Nephron (organoid): Measurements from ENCODE around the gene PHF21A.

Source experiments
- H3K27ac Mint-ChIP-seq, 3 experiments: 2 replicates each; pipeline ENCODE4 v1.8.0; 2020; ENCODE audit warnings: mixed read lengths in 3 of 3, mild to moderate bottlenecking in 2 of 3, moderate library complexity in 1 of 3
- H3K27me3 Mint-ChIP-seq: 2 replicates; pipeline ENCODE4 v1.8.0; 2021; ENCODE audit warnings: low read depth, mild to moderate bottlenecking, moderate library complexity, mixed read lengths
- H3K36me3 Mint-ChIP-seq: 2 replicates; pipeline ENCODE4 v1.8.0; 2020; ENCODE audit warnings: low read depth, mixed read lengths
- H3K4me1 Mint-ChIP-seq: 2 replicates; pipeline ENCODE4 v1.8.0; 2020; ENCODE audit warnings: mixed read lengths
- H3K4me3 Mint-ChIP-seq, 3 experiments: 2 replicates each; pipeline ENCODE4 v1.8.0; 2020; ENCODE audit warnings: mild to moderate bottlenecking in 3 of 3, mixed read lengths in 3 of 3, moderate library complexity in 2 of 3
- H3K9me3 Mint-ChIP-seq: 2 replicates; pipeline ENCODE4 v1.8.0; 2020; ENCODE audit warnings: mixed read lengths
- TF ChIP-seq, protein P1 (sequence below), 3 experiments: fragments of 200-600 bp; sonication (generic); IDR thresholded peaks; one replicate each; pipeline ENCODE4 v1.5.0; 2021; ENCODE audit warnings: antibody characterized with exemption in 3 of 3; ENCODE audit not compliant: unreplicated experiment in 3 of 3

Gene PHF21A

DNA sequence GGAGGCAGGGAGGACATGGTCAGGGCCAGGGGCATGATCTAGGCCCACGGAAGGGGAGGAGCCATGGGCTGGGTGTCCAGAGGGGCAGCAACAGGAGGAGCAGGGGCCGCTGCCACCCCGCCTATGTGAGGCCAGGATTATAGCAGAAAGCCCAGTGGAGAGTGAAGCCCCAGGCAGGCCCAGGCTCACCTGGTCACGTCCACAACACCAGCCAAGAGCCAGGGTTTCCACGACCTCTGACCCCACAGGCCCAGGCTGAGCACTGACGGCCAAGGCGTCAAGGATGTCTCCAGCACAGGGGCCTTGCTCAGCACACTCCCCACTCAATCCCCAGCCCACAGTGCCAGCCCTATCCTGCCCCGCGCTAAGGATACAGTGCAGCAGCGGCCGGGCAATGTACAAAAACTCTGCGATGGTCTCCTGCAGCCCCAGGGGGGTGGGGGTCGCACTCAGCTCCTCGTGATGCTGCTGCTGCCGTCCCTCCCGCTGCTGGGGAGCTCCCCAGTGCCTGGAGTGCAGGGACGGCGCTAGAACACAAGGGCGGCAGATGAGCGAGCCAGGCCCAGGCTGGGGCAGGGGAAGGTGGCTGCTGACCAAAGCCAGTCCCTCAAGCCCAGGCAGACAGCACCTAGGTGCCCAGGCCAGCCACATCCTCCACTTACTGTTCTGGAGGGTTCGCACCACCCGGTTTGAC is 207.2 kb downstream of the PHF21A start:
- TF ChIP-seq, protein P1, sequence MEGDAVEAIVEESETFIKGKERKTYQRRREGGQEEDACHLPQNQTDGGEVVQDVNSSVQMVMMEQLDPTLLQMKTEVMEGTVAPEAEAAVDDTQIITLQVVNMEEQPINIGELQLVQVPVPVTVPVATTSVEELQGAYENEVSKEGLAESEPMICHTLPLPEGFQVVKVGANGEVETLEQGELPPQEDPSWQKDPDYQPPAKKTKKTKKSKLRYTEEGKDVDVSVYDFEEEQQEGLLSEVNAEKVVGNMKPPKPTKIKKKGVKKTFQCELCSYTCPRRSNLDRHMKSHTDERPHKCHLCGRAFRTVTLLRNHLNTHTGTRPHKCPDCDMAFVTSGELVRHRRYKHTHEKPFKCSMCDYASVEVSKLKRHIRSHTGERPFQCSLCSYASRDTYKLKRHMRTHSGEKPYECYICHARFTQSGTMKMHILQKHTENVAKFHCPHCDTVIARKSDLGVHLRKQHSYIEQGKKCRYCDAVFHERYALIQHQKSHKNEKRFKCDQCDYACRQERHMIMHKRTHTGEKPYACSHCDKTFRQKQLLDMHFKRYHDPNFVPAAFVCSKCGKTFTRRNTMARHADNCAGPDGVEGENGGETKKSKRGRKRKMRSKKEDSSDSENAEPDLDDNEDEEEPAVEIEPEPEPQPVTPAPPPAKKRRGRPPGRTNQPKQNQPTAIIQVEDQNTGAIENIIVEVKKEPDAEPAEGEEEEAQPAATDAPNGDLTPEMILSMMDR (IDR thresholded peaks at IDR 0.05; ENCODE audit: unreplicated experiment in 3 of 3), result no peak
- Mint-ChIP-seq H3K27me3 (no peaks in the 10 kb centered on the region), H3K27ac (no peak overlapping the region), H3K36me3 (peaks cover 6% of the 10 kb centered on the region), H3K4me1 (peaks cover 6% of the 10 kb centered on the region), H3K9me3 (no peaks in the 10 kb centered on the region), H3K4me3 (peak overlapping the region; percentile 62 to 77 (median 70))

DNA sequence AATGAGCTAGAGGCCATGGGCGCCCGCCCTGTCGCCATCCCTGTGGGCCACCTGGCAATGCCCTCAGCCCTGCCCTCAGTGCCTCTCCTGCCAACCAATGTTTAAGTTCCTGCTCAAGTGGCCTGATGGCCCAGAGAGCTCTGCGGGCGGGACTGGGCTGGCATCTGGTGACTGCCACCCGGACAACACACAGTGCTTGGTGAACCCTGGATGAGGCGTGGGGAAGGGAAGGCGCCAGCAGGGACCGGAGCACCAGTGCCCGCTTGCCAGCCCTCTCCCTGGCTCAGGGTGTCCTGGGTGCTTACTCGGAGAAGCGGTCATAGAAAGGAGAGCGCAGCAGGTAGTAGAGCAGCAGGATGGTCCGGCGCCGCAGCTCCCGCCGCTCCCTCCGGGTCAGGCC is 207.7 kb downstream of the PHF21A start:
- TF ChIP-seq, protein P1 (IDR thresholded peaks at IDR 0.05; ENCODE audit: unreplicated experiment in 3 of 3), result no peak
- Mint-ChIP-seq H3K27ac (no peak overlapping the region), H3K36me3 (peaks cover 6% of the 10 kb centered on the region), H3K9me3 (no peaks in the 10 kb centered on the region), H3K4me3 (peak overlapping the region in 1 of 3 experiments; percentile 17), H3K4me1 (peaks cover 9% of the 10 kb centered on the region), H3K27me3 (no peaks in the 10 kb centered on the region)

DNA sequence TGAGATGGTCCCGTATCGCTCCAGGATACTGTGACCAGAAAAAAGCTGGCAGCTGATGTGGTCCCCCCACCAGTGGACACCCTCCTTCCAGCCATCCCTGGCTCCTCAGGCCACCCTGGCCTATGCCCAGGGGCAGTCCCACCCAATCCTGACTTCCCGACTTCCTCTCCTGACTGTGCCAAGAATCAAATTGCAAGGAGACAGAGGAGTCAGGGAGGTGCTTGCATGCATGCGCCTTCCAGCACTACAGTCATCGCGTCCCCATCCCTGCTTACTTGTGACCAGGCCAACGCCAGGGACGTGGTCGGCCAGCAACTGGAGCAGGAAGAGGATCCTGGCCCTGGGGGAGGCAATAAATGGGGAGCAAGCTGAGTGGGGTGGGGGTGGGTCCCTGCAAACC is 210.6 kb downstream of the PHF21A start:
- peaks cover 9% of the 10 kb centered on the region for H3K4me1 Mint-ChIP-seq
- no peaks in the 10 kb centered on the region for H3K27me3 Mint-ChIP-seq
- H3K9me3 Mint-ChIP-seq, result no peaks in the 10 kb centered on the region
- no peak overlapping the region for H3K4me3 Mint-ChIP-seq
- TF ChIP-seq, protein P1 (IDR thresholded peaks at IDR 0.05; ENCODE audit: unreplicated experiment in 3 of 3), result no peak
- H3K27ac Mint-ChIP-seq, result no peak overlapping the region
- peaks cover 6% of the 10 kb centered on the region for H3K36me3 Mint-ChIP-seq

DNA sequence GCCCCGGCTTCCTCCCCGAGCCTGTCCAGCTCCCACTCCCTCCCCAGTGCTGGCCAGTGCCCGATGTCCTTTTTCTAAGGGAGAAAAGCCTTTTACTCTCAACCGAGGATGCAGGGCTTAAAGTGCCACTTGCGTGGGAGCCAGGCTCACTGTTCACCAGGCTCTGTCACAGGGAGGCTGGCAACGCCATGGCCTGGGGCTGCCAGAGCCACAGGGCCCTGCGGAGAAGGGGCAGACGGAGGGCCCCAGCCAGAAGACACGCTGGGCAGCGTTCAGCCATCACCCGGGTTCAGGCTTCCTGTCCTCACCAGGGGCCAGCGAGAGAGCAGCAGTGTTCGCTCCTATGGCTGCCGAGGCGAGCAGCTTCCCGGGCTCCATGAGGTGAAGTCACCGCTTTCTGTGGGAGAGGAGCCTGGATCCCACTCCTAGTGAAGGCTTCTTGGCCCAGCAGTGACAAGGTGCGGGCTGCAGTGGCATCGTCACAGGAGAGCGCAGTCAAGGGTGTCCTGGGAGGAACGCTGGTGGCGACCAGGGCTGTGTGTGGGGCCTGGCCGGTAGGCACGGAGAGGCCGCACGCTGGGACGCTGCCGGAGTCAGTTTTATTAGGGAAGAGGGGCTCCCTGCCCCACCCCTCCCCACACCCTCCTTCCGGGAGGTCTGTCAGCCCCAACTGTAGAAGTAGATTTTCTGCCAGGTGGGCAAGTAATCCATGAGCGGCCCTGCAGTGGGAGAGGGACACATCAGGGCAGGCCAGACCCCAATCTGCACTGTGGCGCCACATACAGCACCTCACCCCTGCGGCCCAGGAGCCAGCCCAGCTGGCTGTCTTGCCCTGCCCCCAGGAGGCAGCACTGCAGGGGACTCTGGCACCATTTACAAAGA is 211.4 kb downstream of the PHF21A start:
- no peak overlapping the region for H3K4me3 Mint-ChIP-seq
- peaks cover 9% of the 10 kb centered on the region for H3K4me1 Mint-ChIP-seq
- H3K27ac Mint-ChIP-seq, result no peak overlapping the region
- no peaks in the 10 kb centered on the region for H3K27me3 Mint-ChIP-seq
- H3K36me3 Mint-ChIP-seq, result peaks cover 6% of the 10 kb centered on the region
- H3K9me3 Mint-ChIP-seq, result no peaks in the 10 kb centered on the region
- TF ChIP-seq, protein P1 (IDR thresholded peaks at IDR 0.05; ENCODE audit: unreplicated experiment in 3 of 3), result no peak

DNA sequence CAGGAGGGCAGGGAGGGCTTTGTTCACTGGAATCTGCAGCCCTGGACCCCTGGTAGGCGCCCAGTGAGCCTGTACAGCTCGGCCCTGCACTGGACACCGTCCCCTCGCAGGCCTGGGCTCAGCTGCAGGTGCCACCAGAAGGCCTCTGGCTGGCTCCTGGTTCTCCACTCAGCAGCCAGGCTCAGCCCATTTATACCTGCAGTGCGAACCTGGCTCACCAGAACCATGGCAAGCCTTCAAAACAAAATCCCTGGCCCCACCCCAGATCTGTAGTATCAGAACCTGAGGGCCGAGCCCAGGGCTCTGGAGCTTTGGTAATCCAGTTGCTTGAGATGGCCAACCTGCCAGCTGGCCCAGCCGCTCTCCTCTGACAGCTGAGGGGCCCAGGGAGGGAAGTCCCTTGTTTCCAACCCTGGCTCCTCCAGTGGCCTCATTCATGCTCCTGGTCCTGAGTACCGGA is 213.3 kb downstream of the PHF21A start:
- H3K4me3 Mint-ChIP-seq, result no peak overlapping the region
- no peaks in the 10 kb centered on the region for H3K9me3 Mint-ChIP-seq
- TF ChIP-seq, protein P1 (IDR thresholded peaks at IDR 0.05; ENCODE audit: unreplicated experiment in 3 of 3), result no peak

More for the DNA sequence above, 213.3 kb downstream of the PHF21A start:
- H3K36me3 Mint-ChIP-seq, result peaks cover 12% of the 10 kb centered on the region
- H3K4me1 Mint-ChIP-seq, result peaks cover 9% of the 10 kb centered on the region
- no peaks in the 10 kb centered on the region for H3K27me3 Mint-ChIP-seq
- H3K27ac Mint-ChIP-seq, result no peak overlapping the region
